ENCODE measurements around the gene KDM7A. TPM values are rescaled to one million over a fixed set of nuclear protein-coding genes. Genes with fewer than 3 reads are reported as not detected.

The KDM7A gene
- total RNA-seq, 1 experiment from 2014 or later: 12.4 TPM

DNA sequence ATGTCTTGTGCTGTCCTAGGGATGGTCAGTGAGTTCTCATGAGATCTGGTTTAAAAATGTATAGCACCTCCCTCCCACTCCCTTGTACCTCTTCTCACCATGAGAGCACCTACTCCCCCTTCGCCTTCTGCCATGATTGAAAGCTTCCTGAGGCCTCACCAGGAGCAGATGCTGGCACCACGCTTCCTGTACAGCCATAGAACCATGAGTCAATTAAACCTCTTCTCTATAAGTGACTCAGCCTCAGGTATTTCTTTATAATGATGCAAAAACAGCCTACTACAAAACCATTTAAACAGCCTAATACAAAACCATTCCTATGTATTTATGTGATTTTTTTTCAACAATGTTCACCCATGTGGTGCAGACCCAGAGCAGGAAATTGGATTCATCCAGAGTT, 32.0 kb downstream of the KDM7A start:
- DNase-seq (ENCODE audit: unreplicated experiment): no peak
- ChIA-PET CTCF (no interaction called here), POLR2A (no interaction called here)
- Mint-ChIP-seq H3K4me3 (ENCODE audit: unreplicated experiment) (no peak overlapping the region), H3K4me1 (ENCODE audit: insufficient read depth, unreplicated experiment) (no peaks in the 10 kb centered on the region), H3K9me3 (ENCODE audit: unreplicated experiment) (peaks cover 7% of the 10 kb centered on the region), H3K27me3 (ENCODE audit: insufficient read depth, unreplicated experiment) (no peaks in the 10 kb centered on the region), H3K36me3 (ENCODE audit: insufficient read depth, unreplicated experiment) (no peaks in the 10 kb centered on the region), H3K27ac (ENCODE audit: low read depth, unreplicated experiment) (no peak overlapping the region)
- TF ChIP-seq, protein P1, sequence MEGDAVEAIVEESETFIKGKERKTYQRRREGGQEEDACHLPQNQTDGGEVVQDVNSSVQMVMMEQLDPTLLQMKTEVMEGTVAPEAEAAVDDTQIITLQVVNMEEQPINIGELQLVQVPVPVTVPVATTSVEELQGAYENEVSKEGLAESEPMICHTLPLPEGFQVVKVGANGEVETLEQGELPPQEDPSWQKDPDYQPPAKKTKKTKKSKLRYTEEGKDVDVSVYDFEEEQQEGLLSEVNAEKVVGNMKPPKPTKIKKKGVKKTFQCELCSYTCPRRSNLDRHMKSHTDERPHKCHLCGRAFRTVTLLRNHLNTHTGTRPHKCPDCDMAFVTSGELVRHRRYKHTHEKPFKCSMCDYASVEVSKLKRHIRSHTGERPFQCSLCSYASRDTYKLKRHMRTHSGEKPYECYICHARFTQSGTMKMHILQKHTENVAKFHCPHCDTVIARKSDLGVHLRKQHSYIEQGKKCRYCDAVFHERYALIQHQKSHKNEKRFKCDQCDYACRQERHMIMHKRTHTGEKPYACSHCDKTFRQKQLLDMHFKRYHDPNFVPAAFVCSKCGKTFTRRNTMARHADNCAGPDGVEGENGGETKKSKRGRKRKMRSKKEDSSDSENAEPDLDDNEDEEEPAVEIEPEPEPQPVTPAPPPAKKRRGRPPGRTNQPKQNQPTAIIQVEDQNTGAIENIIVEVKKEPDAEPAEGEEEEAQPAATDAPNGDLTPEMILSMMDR (IDR thresholded peaks at IDR 0.05; ENCODE audit: unreplicated experiment): no peak
- no TSS peak for BruUV-seq (replicated peaks)
- intact Hi-C loops (cut with micrococcal nuclease): no loop called here

DNA sequence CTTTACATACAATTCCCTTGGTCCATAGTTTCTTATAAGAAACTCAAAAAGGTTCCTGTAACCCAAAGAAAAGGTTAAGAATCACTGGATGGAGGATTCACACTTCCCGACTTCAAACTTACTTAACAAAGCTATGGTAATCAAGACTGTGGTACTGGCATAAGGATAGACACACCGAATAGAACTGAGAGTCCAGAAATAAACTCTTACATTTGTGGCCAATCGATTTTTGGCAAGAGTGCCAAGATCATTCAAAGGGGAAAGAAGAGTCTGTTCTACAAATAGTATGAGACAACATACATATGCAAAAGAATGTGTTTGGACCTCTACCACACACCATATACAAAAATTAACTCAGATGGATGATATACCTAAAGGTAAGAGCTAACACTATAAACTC, 32.8 kb downstream of the KDM7A start:
- no peaks in the 10 kb centered on the region for H3K27me3 Mint-ChIP-seq (ENCODE audit: insufficient read depth, unreplicated experiment)
- intact Hi-C loops (cut with micrococcal nuclease): no loop called here
- H3K9me3 Mint-ChIP-seq (ENCODE audit: unreplicated experiment): peaks cover 7% of the 10 kb centered on the region
- H3K36me3 Mint-ChIP-seq (ENCODE audit: insufficient read depth, unreplicated experiment): no peaks in the 10 kb centered on the region
- ChIA-PET POLR2A (no interaction called here), CTCF (interaction anchor here (0.5 kb wide), 1 partner anchor 140 kb away, joined by 3 read pairs; no protein-coding TSS in a partner anchor)
- H3K27ac Mint-ChIP-seq (ENCODE audit: low read depth, unreplicated experiment): no peak overlapping the region
- DNase-seq (ENCODE audit: unreplicated experiment): no peak
- no peaks in the 10 kb centered on the region for H3K4me1 Mint-ChIP-seq (ENCODE audit: insufficient read depth, unreplicated experiment)
- H3K4me3 Mint-ChIP-seq (ENCODE audit: unreplicated experiment): no peak overlapping the region
- BruUV-seq (replicated peaks): no TSS peak
- TF ChIP-seq, protein P1 (IDR thresholded peaks at IDR 0.05; ENCODE audit: unreplicated experiment): no peak

DNA sequence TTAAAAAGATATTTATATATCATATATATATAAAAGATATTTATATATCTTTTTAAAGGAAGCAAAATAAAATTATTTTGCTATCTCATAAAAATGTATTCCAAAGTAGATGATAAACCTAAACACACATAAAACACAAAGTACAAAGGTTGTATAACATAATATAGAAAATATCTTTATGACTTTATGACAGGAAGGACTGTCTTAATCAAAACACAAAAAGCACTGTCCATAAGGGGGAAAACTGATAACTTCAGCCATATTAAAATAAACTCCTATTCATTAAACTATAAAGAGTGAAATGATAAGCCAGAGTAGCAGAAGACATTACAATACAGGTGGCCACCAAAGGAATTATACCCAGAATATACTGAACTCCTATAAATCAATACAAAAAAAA, 34.8 kb downstream of the KDM7A start:
- BruUV-seq (replicated peaks): no TSS peak
- TF ChIP-seq, protein P1 (IDR thresholded peaks at IDR 0.05; ENCODE audit: unreplicated experiment): no peak
- H3K27me3 Mint-ChIP-seq (ENCODE audit: insufficient read depth, unreplicated experiment): no peaks in the 10 kb centered on the region
- POLR2A ChIA-PET: interaction anchor here (0.6 kb wide), 1 partner anchor 185 kb away, joined by 3 read pairs; no protein-coding TSS in a partner anchor
- no peaks in the 10 kb centered on the region for H3K36me3 Mint-ChIP-seq (ENCODE audit: insufficient read depth, unreplicated experiment)
- CTCF ChIA-PET: interaction anchor here (0.6 kb wide), 1 partner anchor 291 kb away, joined by 3 read pairs; no protein-coding TSS in a partner anchor
- H3K27ac Mint-ChIP-seq (ENCODE audit: low read depth, unreplicated experiment): no peak overlapping the region
- peaks cover 7% of the 10 kb centered on the region for H3K9me3 Mint-ChIP-seq (ENCODE audit: unreplicated experiment)
- intact Hi-C loops (cut with micrococcal nuclease): no loop called here
- no peak overlapping the region for H3K4me3 Mint-ChIP-seq (ENCODE audit: unreplicated experiment)
- DNase-seq (ENCODE audit: unreplicated experiment): no peak
- H3K4me1 Mint-ChIP-seq (ENCODE audit: insufficient read depth, unreplicated experiment): no peaks in the 10 kb centered on the region

DNA sequence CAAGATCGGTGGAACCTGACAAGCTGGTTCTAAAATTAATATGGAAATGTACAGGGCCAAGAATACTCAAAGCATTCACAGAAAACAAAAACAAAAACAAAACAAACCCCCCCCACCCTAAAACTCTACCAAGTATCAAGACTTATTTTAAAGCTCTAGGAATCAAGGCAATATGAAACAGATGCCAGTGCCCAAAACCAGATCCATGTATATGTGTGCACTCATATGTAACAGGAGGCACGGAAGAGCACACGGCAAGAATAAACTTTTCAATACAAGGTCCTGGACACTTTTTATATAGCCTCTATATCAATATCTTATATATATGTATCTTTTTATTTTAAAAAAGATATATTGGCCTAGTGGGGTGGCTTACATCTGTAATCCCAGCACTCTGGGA, 35.5 kb downstream of the KDM7A start:
- Mint-ChIP-seq H3K9me3 (ENCODE audit: unreplicated experiment) (peaks cover 7% of the 10 kb centered on the region), H3K4me3 (ENCODE audit: unreplicated experiment) (no peak overlapping the region), H3K36me3 (ENCODE audit: insufficient read depth, unreplicated experiment) (no peaks in the 10 kb centered on the region), H3K27me3 (ENCODE audit: insufficient read depth, unreplicated experiment) (no peaks in the 10 kb centered on the region), H3K4me1 (ENCODE audit: insufficient read depth, unreplicated experiment) (no peaks in the 10 kb centered on the region), H3K27ac (ENCODE audit: low read depth, unreplicated experiment) (no peak overlapping the region)
- TF ChIP-seq, protein P1 (IDR thresholded peaks at IDR 0.05; ENCODE audit: unreplicated experiment): no peak
- POLR2A ChIA-PET: interaction anchor here (0.9 to 1.3 kb wide), 2 partner anchors 9 to 31 kb away, joined by 3 read pairs; no protein-coding TSS in a partner anchor
- no TSS peak for BruUV-seq (replicated peaks)
- intact Hi-C loops (cut with micrococcal nuclease): no loop called here
- CTCF ChIA-PET: no interaction called here
- DNase-seq (ENCODE audit: unreplicated experiment): no peak

Measured in MCF 10A (cell line).